Immature natural killer cell (primary cell): ENCODE data around the gene CFAP251. TPM values are rescaled to one million over a fixed set of nuclear protein-coding genes. Genes with fewer than 3 reads are reported as not detected.

Source experiments
- DNase-seq, 3 donors: peaks; one replicate each; pipeline ENCODE4 v3.0.0; 2022; ENCODE audit warnings: mixed read lengths in 1 of 3
- H3K27ac Mint-ChIP-seq, 6 donors: one replicate each; pipeline ENCODE4 v1.8.0; 2020; ENCODE audit warnings: mixed read lengths in 6 of 6, mild to moderate bottlenecking in 5 of 6, inconsistent platforms in 4 of 6, moderate library complexity in 3 of 6
- H3K27me3 Mint-ChIP-seq, 3 donors: one replicate each; pipeline ENCODE4 v1.8.0; 2020 to 2021; ENCODE audit warnings: low read depth in 3 of 3, mild to moderate bottlenecking in 3 of 3, mixed read lengths in 3 of 3, moderate library complexity in 3 of 3, inconsistent platforms in 1 of 3
- H3K36me3 Mint-ChIP-seq, 3 donors: one replicate each; pipeline ENCODE4 v1.8.0; 2020; ENCODE audit warnings: mixed read lengths in 3 of 3, inconsistent platforms in 2 of 3, mild to moderate bottlenecking in 2 of 3
- H3K4me1 Mint-ChIP-seq, 2 donors: one replicate each; pipeline ENCODE4 v1.8.0; 2020; ENCODE audit warnings: inconsistent platforms in 2 of 2, mild to moderate bottlenecking in 2 of 2, mixed read lengths in 2 of 2, moderate library complexity in 1 of 2
- H3K4me3 Mint-ChIP-seq, 5 donors: one replicate each; pipeline ENCODE4 v1.8.0; 2020; ENCODE audit warnings: mild to moderate bottlenecking in 5 of 5, mixed read lengths in 5 of 5, inconsistent platforms in 3 of 5, moderate library complexity in 3 of 5
- H3K9me3 Mint-ChIP-seq, 6 donors: one replicate each; pipeline ENCODE4 v1.8.0; 2020; ENCODE audit warnings: mild to moderate bottlenecking in 6 of 6, mixed read lengths in 6 of 6, inconsistent platforms in 4 of 6, moderate library complexity in 3 of 6
- polyA plus RNA-seq, 3 donors: library from polyadenylated mRNA; unstranded; fragments of 300-500 nt; fragmentation: Illumina TruSeq; gene quantifications; one replicate each; pipeline ENCODE4 v1.2.3, GENCODE V29; 2021

CFAP251 gene
- polyA plus RNA-seq, 3 donors from 2014 or later, result 0.04 TPM; not detected in 2

DNA sequence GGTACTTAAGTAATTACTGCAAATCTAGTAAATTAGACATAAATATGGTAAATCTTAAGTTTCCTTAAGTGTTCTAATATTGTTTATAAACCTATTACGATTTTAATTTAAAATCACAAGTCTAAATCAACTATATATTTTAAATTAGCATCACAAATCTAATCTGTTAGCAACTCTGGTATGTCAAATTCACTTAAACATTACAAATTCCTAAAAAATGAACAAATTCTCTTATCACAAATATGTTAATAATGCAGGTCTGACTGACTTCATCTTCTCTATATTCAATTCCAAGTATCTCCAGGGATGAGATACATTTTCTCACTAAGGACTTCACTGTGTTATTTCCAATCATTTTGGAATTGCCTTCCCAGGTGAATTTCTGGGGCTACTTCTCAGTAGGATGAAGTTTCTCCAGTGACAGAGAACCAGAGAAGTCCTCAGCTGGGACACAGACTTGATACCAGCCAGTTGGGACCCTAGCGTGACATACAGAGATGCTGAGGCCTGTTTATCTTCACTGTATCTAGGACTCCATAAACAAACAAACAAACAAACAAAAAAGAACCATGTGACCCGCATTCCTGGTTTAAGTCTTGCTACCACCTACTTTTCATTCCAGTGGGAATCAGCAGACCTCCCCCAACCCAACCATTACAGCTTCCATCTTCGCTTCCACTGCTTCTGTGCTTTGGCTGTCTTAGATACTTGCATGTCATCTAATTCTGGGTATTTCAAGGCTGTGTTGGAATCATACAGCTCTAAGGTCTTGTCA lies 21.8 kb downstream of the CFAP251 start:
- Mint-ChIP-seq H3K9me3 (peaks cover 0 to 2% (median 0%) of the 10 kb centered on the region in 6 donors), H3K36me3 (peaks cover 0 to 14% (median 0%) of the 10 kb centered on the region in 3 donors), H3K27me3 (peaks cover 0 to 5% (median 4%) of the 10 kb centered on the region in 3 donors), H3K27ac (no peak overlapping the region), H3K4me3 (no peak overlapping the region), H3K4me1 (peaks cover 0 to 9% of the 10 kb centered on the region in 2 donors)
- no peak for DNase-seq

DNA sequence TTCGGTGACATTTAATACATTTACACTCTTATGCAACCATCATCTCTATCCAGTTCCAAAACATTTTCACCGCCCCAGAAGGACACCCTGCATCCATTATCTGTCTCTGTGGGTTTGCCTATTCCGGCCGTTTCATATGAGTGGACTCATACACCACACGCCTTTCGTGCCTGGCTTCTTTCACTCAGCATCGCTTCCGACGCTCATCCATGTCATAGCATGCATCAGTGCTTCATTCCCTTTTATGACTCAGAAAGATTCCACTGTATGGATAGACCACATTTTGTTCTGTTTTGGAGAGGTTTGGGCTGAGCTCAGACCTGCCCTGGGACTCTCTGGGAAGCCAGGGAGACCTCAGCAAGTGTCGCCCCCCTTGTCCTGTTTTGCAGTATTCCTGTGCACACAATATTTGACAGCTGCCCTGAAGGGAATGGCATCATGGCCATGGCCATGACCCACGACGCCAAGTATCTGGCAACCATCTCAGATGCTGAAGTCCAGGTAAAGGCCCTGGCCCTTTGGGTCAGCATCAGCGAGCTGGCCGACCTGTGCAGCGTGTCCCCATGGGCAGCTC lies 23.8 kb downstream of the CFAP251 start:
- Mint-ChIP-seq H3K27me3 (peaks cover 0 to 5% (median 4%) of the 10 kb centered on the region in 3 donors), H3K9me3 (peaks cover 0 to 2% (median 0%) of the 10 kb centered on the region in 6 donors), H3K4me1 (peaks cover 0 to 9% of the 10 kb centered on the region in 2 donors), H3K27ac (peak overlapping the region in 1 of 6 donors; percentile 30), H3K4me3 (no peak overlapping the region), H3K36me3 (peaks cover 0 to 18% (median 0%) of the 10 kb centered on the region in 3 donors)
- DNase-seq, result no peak

DNA sequence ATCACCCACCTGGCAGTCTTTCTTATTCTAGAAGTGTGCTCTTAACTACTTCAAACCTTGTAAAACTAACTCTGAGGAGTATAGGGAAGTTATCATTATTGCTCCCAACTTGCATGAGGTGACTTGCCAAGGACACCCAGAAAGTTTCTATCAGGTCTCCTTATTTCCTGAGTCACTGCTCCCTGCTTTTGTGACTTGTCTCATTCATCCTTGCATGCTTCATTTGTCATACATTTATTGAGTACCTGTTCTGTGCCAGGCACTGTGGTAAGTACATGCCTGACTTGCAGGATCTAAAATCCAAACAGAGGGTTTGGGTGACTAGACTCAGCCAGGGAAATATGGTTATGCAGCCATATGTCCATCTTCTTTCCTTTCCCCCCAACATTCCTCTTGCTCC lies 25.5 kb downstream of the CFAP251 start:
- H3K36me3 Mint-ChIP-seq, result peaks cover 0 to 15% (median 0%) of the 10 kb centered on the region in 3 donors
- no peak overlapping the region for H3K4me3 Mint-ChIP-seq
- H3K27ac Mint-ChIP-seq, result no peak overlapping the region
- peaks cover 0 to 4% of the 10 kb centered on the region in 2 donors for H3K4me1 Mint-ChIP-seq
- no peak for DNase-seq
- no peaks in the 10 kb centered on the region for H3K9me3 Mint-ChIP-seq
- H3K27me3 Mint-ChIP-seq, result peaks cover 0 to 2% (median 2%) of the 10 kb centered on the region in 3 donors

DNA sequence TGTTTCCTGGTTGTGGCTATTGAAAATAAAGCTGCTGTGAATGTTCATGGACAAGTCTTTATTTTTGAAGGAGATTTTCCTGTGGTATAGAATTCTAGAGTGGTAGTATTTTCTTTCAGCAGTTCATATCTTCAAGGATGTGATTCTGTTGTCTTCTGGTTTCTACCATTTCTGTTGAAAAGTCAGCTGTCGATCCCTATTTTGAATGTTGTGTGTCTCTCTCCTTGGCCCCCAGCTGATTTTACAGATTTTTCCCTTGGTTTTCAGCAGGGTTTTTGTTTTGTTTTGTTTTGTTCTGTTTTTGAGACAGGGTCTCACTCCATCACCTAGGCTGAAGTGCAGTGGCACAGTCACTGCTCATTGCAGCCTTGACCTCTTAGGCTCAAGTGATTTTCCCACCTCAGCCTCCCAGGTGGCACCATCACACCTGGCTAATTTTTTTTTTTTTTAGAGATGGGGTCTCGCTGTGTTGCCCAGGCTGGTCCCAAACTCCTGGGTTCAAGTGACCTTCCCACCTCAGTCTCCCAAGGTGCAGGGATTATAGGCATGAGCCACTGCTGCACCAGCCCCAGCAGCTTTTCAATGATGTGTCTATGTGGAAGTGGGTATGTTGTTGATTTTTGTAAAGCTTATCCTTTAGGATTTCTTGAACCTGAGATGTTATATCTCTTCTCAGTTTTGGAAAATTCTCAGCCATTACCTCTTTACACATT lies 28.1 kb downstream of the CFAP251 start:
- DNase-seq, result no peak
- peaks cover 0 to 15% (median 0%) of the 10 kb centered on the region in 3 donors for H3K36me3 Mint-ChIP-seq
- H3K27me3 Mint-ChIP-seq, result no peaks in the 10 kb centered on the region
- no peak overlapping the region for H3K27ac Mint-ChIP-seq
- H3K9me3 Mint-ChIP-seq, result no peaks in the 10 kb centered on the region
- H3K4me3 Mint-ChIP-seq, result no peak overlapping the region
- no peaks in the 10 kb centered on the region for H3K4me1 Mint-ChIP-seq

DNA sequence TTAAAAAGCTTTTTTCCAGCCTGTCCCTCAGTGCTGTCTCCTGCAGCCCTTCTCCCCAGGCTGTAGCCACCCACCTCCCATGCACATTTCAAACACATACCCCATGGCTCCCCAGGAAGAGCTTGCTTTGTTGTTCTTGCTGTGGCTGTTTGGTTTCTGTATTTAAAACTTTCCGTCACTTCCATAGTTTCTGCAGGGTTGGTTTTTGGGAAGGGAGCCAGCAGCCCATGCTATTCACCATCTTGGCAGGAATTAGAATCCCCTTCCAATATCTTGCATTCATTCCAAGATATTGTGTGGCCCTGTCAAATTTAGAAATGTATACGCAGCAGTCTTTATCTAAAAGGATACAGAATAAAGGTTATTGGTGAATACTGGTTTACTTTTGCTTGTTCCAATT lies 29.6 kb downstream of the CFAP251 start:
- H3K27me3 Mint-ChIP-seq, result peaks cover 0 to 4% (median 0%) of the 10 kb centered on the region in 3 donors
- no peak overlapping the region for H3K27ac Mint-ChIP-seq
- no peaks in the 10 kb centered on the region for H3K4me1 Mint-ChIP-seq
- H3K4me3 Mint-ChIP-seq, result no peak overlapping the region
- no peaks in the 10 kb centered on the region for H3K9me3 Mint-ChIP-seq
- peaks cover 0 to 8% (median 0%) of the 10 kb centered on the region in 3 donors for H3K36me3 Mint-ChIP-seq
- DNase-seq, result no peak

DNA sequence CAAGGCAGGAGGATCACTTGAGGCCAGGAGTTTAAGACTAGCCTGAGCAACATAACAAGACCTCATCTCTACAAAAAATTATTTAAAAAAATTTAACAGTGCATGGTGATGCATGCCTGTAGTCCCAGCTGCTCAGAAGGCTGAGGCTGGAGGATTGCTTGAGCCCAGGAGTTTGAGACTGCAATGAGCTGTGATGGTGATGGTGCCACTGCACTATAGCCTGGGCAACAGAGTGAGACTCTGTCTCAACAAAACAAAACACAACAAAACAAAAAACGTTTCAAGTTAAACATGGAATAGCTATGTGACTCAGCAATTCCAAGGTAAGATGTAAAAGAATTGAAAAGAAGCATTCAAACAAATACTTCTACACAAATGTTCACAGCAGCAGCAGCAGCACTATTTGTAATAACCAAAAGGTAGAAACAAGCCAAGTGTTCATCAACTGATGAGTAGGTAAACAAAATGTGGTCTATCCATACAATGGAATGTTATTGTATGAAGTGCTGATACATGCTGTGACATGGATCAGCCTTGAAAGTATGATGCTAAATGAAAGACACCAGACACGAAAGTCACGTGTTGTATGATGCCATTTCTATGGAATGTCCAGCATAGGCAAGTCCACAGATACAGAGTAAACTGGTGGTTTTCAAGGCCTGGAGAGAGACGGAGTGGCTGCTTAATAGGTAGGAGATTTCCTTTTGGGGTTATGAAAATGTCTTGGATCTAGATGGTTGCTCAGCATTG lies 31.4 kb downstream of the CFAP251 start:
- Mint-ChIP-seq H3K4me3 (no peak overlapping the region), H3K27me3 (peaks cover 0 to 7% (median 0%) of the 10 kb centered on the region in 3 donors), H3K27ac (no peak overlapping the region), H3K4me1 (no peaks in the 10 kb centered on the region), H3K36me3 (peaks cover 0 to 8% (median 0%) of the 10 kb centered on the region in 3 donors), H3K9me3 (no peaks in the 10 kb centered on the region)
- no peak for DNase-seq

DNA sequence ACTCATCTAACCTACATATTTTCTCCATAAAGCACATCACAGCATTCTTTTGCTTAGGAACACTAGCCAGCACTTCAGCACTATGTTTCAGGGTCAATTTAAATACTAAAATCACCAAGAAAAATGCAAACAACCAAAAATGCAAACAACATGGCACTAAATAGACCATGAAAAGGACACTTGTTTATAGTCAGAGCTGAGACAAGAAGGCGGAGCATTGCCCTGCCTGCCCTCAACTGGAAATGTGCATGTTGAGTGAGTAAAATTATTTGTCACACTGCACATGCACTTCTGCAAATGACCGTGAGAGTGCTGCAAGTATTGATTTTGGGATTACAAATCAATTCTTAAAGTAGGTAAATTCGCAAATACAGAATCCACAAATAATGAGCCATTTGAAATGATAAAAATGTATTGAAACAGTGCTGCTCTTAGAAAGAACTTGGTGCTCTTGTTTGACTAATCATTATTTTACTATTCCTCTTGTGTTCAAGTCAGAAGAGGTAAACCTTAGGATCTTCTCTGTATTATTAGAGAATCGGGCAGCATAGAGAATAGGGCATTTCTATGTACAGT lies 34.8 kb downstream of the CFAP251 start:
- Mint-ChIP-seq H3K27ac (no peak overlapping the region), H3K36me3 (no peaks in the 10 kb centered on the region), H3K9me3 (no peaks in the 10 kb centered on the region), H3K4me3 (no peak overlapping the region), H3K4me1 (no peaks in the 10 kb centered on the region), H3K27me3 (peaks cover 0 to 7% (median 4%) of the 10 kb centered on the region in 3 donors)
- no peak for DNase-seq

DNA sequence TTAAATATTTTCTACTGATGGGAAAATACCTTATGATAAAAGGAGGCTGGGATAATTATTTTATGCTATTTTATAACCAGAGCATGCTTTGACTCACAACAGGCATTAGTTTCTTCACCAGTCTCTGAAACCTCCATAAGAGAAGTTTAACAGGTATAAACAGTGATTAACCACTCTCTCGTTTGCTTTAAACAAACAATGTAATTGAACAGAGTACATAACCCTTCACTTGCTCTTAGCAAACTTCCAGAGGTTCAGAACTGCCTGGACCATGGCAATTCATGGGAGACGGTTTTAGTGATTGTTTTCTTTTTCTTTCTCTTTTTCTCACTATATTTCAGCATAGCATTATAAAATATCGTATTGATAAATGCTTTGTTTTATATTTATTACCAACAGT lies 35.3 kb downstream of the CFAP251 start:
- Mint-ChIP-seq H3K9me3 (no peaks in the 10 kb centered on the region), H3K4me1 (no peaks in the 10 kb centered on the region), H3K4me3 (no peak overlapping the region), H3K27me3 (peaks cover 0 to 7% (median 4%) of the 10 kb centered on the region in 3 donors), H3K36me3 (no peaks in the 10 kb centered on the region), H3K27ac (no peak overlapping the region)
- DNase-seq, result no peak

DNA sequence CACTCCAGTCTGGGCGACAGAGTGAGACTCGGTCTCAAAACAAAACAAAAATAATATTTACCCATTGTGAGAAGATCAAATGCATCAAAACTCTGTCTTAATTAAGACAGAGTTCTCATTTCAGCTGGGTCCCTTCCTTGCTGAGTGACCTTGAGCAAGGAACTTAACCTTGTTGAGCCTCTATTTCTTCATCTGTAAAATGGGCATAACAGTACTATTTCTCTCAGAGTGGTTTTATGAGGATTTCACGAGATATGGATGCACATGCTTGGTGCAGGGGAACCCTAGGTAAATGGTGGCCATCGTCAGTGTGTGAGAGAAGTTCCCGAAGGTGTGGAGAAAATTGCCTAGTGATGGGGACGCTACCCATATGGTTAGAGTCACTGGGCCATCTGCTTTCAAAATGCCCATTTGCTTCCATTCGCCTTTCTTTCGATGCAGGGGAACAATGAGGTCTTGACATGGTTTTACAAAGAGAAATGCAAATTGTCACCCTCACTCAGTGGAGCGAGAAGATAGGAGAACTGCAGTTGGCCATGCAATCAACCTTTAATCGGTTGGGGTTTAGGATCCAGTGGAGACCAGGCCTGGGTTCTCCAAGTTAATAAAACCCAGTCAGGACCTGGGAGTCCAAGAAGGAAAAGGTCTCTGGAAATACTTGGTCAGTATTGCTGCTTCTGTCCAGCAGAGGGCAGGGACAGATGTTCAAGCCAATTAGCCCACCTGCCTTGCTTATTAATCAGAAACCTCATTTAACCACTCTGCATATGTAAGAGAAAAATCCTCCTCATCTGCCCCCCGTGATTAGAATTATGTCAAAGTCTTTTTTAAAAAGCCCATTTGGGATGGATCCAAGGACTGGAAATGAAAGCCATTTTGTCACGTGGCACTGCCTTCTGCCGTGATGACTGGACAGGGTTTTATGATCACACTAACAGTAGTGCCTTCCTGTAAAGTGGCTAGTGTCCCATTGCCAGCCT lies 37.2 kb downstream of the CFAP251 start:
- no peak for DNase-seq
- no peak overlapping the region for H3K4me3 Mint-ChIP-seq
- H3K27me3 Mint-ChIP-seq, result peaks cover 0 to 7% (median 4%) of the 10 kb centered on the region in 3 donors
- H3K36me3 Mint-ChIP-seq, result no peaks in the 10 kb centered on the region
- H3K27ac Mint-ChIP-seq, result no peak overlapping the region
- H3K4me1 Mint-ChIP-seq, result no peaks in the 10 kb centered on the region
- no peaks in the 10 kb centered on the region for H3K9me3 Mint-ChIP-seq

DNA sequence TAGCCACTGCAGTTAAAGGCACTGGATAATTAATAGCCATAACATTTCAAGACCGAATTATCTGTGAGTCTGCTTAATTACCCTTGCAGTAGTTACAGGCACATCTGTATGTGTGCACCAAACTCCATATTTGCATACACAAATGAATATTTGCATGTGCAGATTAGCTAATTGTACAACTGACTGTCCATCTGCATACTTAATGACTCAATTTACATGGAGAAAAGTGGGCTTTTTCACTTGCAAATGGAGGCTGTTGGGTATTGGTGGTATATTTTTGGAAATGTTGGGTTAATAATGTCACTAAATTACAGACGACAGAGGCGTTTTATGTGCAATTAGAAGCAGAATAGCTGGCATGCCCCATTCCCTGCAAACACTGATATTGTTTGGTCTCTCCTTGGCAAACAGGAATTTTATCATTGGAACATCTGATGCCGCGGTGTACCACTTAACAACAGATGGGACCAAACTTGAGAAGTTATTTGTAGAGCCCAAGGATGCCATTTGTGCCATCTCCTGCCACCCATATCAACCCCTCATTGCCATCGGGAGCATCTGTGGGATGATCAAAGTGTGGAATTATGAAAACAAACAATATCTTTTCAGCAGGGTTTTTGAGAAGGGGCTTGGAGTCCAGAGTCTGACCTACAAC lies 39.6 kb downstream of the CFAP251 start:
- no peak for DNase-seq
- H3K9me3 Mint-ChIP-seq, result no peaks in the 10 kb centered on the region
- peaks cover 0 to 5% (median 4%) of the 10 kb centered on the region in 3 donors for H3K27me3 Mint-ChIP-seq
- H3K4me3 Mint-ChIP-seq, result no peak overlapping the region
- no peak overlapping the region for H3K27ac Mint-ChIP-seq
- H3K4me1 Mint-ChIP-seq, result no peaks in the 10 kb centered on the region
- no peaks in the 10 kb centered on the region for H3K36me3 Mint-ChIP-seq

DNA sequence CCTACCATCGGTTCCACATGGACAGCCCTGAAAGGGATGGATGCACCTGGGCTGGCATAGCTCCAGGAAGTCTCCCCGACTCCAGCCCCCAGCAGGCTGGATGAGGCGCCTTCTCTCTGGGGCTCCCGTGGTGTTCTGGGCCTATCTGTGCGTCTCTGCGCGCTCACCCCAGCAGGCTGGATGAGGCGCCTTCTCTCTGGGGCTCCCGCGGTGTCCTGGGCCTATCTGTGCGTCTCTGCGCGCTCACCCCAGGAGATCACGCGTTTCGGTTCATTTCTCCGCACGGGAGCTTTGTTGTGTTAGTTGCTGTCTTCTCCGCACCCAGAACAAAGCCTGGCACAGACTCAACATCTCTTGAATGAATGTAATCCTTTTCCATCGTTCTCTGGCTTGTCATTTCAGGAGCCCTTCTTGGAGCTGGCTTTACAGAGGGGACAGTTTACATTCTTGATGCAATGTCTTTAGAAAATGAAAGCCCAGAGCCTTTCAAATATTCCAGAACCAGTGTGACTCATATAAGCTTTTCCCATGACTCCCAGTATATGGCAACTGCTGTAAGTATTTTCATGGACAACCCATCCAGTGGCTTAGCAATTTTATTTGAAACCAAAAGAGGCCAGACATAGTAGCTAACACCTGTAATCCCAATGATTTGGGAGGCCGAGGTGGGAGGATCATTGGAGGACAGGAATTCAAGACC lies 40.3 kb downstream of the CFAP251 start:
- no peak for DNase-seq
- no peaks in the 10 kb centered on the region for H3K36me3 Mint-ChIP-seq

More for the DNA sequence above, 40.3 kb downstream of the CFAP251 start:
- H3K9me3 Mint-ChIP-seq, result no peaks in the 10 kb centered on the region
- H3K4me1 Mint-ChIP-seq, result no peaks in the 10 kb centered on the region
- peaks cover 0 to 4% (median 2%) of the 10 kb centered on the region in 3 donors for H3K27me3 Mint-ChIP-seq
- no peak overlapping the region for H3K4me3 Mint-ChIP-seq
- H3K27ac Mint-ChIP-seq, result no peak overlapping the region
